ENCODE data around the gene PLA2G2A.

Gene PLA2G2A

DNA sequence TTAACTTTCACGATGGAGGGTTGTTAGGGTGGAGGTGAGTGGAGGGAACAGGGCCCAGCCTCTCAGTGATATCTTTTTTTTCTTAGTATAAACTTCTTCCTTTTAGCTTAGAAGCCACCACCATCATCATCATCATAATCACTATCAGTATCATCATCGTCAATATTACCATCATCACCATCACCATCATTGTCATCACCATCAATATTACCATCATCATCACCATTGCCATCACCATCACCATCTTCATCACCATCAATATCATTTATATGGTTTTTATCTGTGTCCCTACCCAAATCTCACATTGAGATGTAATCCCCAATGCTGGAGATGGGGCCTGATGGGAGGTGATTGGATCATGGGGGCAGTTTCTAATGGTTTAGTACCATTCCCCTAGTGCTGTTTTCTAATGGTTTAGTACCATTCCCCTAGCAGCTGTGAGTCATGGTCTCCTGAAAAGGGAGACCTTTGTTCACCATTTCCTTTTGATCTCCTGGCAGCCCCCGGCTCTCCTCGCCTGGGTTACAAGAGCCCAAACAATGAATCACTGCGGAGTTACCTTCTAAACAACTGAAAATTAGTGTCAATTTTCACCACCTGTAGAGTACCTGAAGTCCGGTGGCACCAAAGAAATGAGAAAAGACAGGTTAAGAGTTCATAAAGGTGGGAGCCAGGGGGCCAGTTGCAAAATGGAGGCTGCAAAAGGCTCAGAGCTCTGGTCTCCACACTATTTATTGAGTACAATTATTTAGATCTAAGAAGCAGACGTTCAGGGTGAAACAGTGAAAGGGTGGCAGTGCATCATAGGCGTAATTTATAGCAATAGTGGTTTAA is 52.9 kb downstream of the PLA2G2A start:
- DNase-seq (ENCODE audit: low spot score), result no peak
